GM12878 (cell line): Measurements from ENCODE around the gene MT1X. TPM values are rescaled to one million over a fixed set of nuclear protein-coding genes. Genes with fewer than 3 reads are reported as not detected.

Experiments used
- ATAC-seq: fragments of 200-7000 bp; cut with Tn5 transposase; 3 replicates; pipeline ENCODE4 v1.9.1; 2020; ENCODE audit warnings: mild to moderate bottlenecking, moderate library complexity
- BruUV-seq: library from RNA; stranded (reverse); fragments of 400-500 nt; replicated peaks from 2 replicates; lab custom pipeline; 2021; lab: Mats Ljungman, UMichigan
- CTCF ChIA-PET: fragments of 300-600 bp; sonication (Branson Sonifier 250); formaldehyde crosslinking; extraction: SDS; loops from one replicate; lab custom pipeline; 2021; ENCODE audit warnings: inconsistent platforms; lab: Yijun Ruan, JAX
- POLR2A ChIA-PET: fragments of 350-600 bp; formaldehyde crosslinking; extraction: SDS; loops from one replicate; lab custom pipeline; 2021; ENCODE audit warnings: inconsistent platforms; lab: Charles Lee
- RAD21 ChIA-PET: fragments of 300-600 bp; sonication (Branson Sonifier 250); formaldehyde crosslinking; loops from one replicate; lab custom pipeline; 2023; ENCODE audit warnings: antibody characterized with exemption; ENCODE audit not compliant: unreplicated experiment; lab: Charles Lee
- SMC1A ChIA-PET: fragments of 300-600 bp; sonication (Branson Sonifier 250); formaldehyde crosslinking; loops from one replicate; lab custom pipeline; 2023; ENCODE audit not compliant: unreplicated experiment, uncharacterized antibody; lab: Charles Lee
- DNase-seq: peaks from one replicate; pipeline ENCODE4 v3.0.0-alpha.2; 2011; ENCODE audit warnings: low read depth, low spot score
- FAIRE-seq: peaks from 3 replicates; lab custom pipeline; 2011; peaks lifted over from hg19 to GRCh38; lab: Jason Lieb, UNC
- H2AFZ ChIP-seq: 2 replicates; pipeline ENCODE4 v1.6.0; 2011; ENCODE audit warnings: low read depth, low read length, control low read depth; ENCODE audit not compliant: control insufficient read depth
- H3K27ac ChIP-seq: 2 replicates; pipeline ENCODE4 v1.5.1; 2011; ENCODE audit warnings: control low read depth; ENCODE audit not compliant: control insufficient read depth, insufficient read depth
- H3K27me3 ChIP-seq, 2 experiments: replicated peaks in 1 of 2; 2 replicates each; pipeline versions ENCODE4 v1.6.0 to v1.6.1; 2011; ENCODE audit warnings: low read length in 1 of 2; ENCODE audit not compliant: control insufficient read depth in 2 of 2, insufficient read depth in 2 of 2
- H3K36me3 ChIP-seq, 2 experiments: 2 replicates each; pipeline ENCODE4 v1.5.1; 2011; ENCODE audit warnings: low read length in 1 of 2; ENCODE audit not compliant: control insufficient read depth in 2 of 2, insufficient read depth in 2 of 2
- H3K4me1 ChIP-seq: 2 replicates; pipeline ENCODE4 v1.6.1; 2011; ENCODE audit warnings: mild to moderate bottlenecking, low read length, moderate library complexity, mixed read lengths; ENCODE audit not compliant: control insufficient read depth, insufficient read depth
- H3K4me2 ChIP-seq: 2 replicates; pipeline ENCODE4 v1.6.0; 2011; ENCODE audit warnings: control low read depth; ENCODE audit not compliant: control insufficient read depth, insufficient read depth
- H3K4me3 ChIP-seq: fragments of 200-600 bp; sonication (generic); 2 replicates; pipeline ENCODE4 v1.5.1; 2016
- H3K79me2 ChIP-seq: 2 replicates; pipeline ENCODE4 v1.6.0; 2011; ENCODE audit warnings: low read length; ENCODE audit not compliant: control insufficient read depth, insufficient read depth
- H3K9ac ChIP-seq: 2 replicates; pipeline ENCODE4 v1.8.0; 2011; ENCODE audit warnings: low read length, control low read depth, mixed read lengths; ENCODE audit not compliant: control insufficient read depth, insufficient read depth
- H3K9me3 ChIP-seq: replicated peaks from 3 replicates; pipeline ENCODE4 v1.5.1; 2011; ENCODE audit warnings: mild to moderate bottlenecking, low read length; ENCODE audit not compliant: control insufficient read depth, insufficient read depth
- H4K20me1 ChIP-seq: 2 replicates; pipeline ENCODE4 v1.6.0; 2011; ENCODE audit not compliant: control insufficient read depth, insufficient read depth
- CBFB ChIP-seq: IDR thresholded peaks from 2 replicates; pipeline ENCODE4 v1.6.1; 2016; ENCODE audit warnings: antibody characterized with exemption, low read depth
- FOS ChIP-seq: IDR thresholded peaks from 3 replicates; pipeline ENCODE4 v1.6.1; 2011; ENCODE audit warnings: borderline replicate concordance; ENCODE audit not compliant: insufficient read length; ENCODE audit errors: extremely low read depth
- FOXK2 ChIP-seq: fragments of 450-650 bp; IDR thresholded peaks from 2 replicates; pipeline ENCODE4 v1.6.1; 2017; ENCODE audit warnings: mild to moderate bottlenecking, moderate library complexity
- HDAC2 ChIP-seq: fragments of 200-600 bp; sonication (generic); IDR thresholded peaks from 2 replicates; pipeline ENCODE4 v1.6.1; 2017
- MAX ChIP-seq: IDR thresholded peaks from 2 replicates; pipeline ENCODE4 v1.6.1; 2012; ENCODE audit warnings: low read depth, low read length, improper control_type of control experiment
- MYB ChIP-seq: fragments of 150-350 bp; IDR thresholded peaks from 2 replicates; pipeline ENCODE4 v1.6.1; 2014; ENCODE audit warnings: mild to moderate bottlenecking, low read depth, low read length, borderline replicate concordance
- MYC ChIP-seq: IDR thresholded peaks from 2 replicates; pipeline ENCODE4 v1.6.1; 2011; ENCODE audit warnings: mild to moderate bottlenecking, low read length, moderate library complexity, inconsistent platforms; ENCODE audit not compliant: insufficient read depth, insufficient replicate concordance, insufficient read length, severe bottlenecking
- NFIC ChIP-seq: IDR thresholded peaks from 2 replicates; pipeline ENCODE4 v1.6.1; 2012; ENCODE audit warnings: low read depth, mild to moderate bottlenecking, inconsistent platforms, low read length, moderate library complexity
- PBX3 ChIP-seq: IDR thresholded peaks from 2 replicates; pipeline ENCODE4 v1.6.1; 2011; ENCODE audit warnings: mild to moderate bottlenecking, low read depth, low read length, moderate library complexity; ENCODE audit not compliant: insufficient replicate concordance
- PML ChIP-seq: IDR thresholded peaks from 2 replicates; pipeline ENCODE4 v1.6.1; 2012; ENCODE audit warnings: low read length, inconsistent platforms
- POLR2AphosphoS5 ChIP-seq: IDR thresholded peaks from 2 replicates; pipeline ENCODE4 v1.6.1; 2011; ENCODE audit warnings: mild to moderate bottlenecking, low read length, inconsistent platforms
- PRDM15 ChIP-seq: fragments of 450-650 bp; formaldehyde crosslinking; IDR thresholded peaks from 2 replicates; pipeline ENCODE4 v1.4.0; 2020; ENCODE audit warnings: mild to moderate bottlenecking, moderate library complexity
- SP1 ChIP-seq: IDR thresholded peaks from one replicate; pipeline ENCODE4 v1.6.1; 2011; ENCODE audit warnings: low read depth, low read length
- SREBF1 ChIP-seq: IDR thresholded peaks from 2 replicates; pipeline ENCODE4 v1.6.1; 2012; ENCODE audit warnings: mild to moderate bottlenecking, low read length
- ZBED1 ChIP-seq: IDR thresholded peaks from 2 replicates; pipeline ENCODE4 v1.6.1; 2016; ENCODE audit warnings: borderline replicate concordance
- ZNF687 ChIP-seq: fragments of 450-650 bp; IDR thresholded peaks from 2 replicates; pipeline ENCODE4 v1.6.1; 2017; ENCODE audit warnings: mild to moderate bottlenecking, moderate library complexity
- WGBS: methylation state at CpG from one replicate; pipeline ENCODE4 v1.1.6; 2016; ENCODE audit warnings: low lambda C conversion rate; ENCODE audit not compliant: insufficient replicate concordance, insufficient coverage; ENCODE audit errors: missing lambda C conversion rate; 5-methylcytosine and 5-hydroxymethylcytosine counted together
- in situ Hi-C: fragments of 300-500 bp; cut with MboI; formaldehyde crosslinking; loops from 9 replicates; pipeline ENCODE4 v1.14.3; 2018; ENCODE audit warnings: mixed read lengths
- intact Hi-C: fragments of 100-400 bp; cut with micrococcal nuclease; formaldehyde crosslinking; loops from one replicate; pipeline ENCODE4 v1.14.2; 2022; ENCODE audit not compliant: unreplicated experiment
- polyA plus RNA-seq, 11 experiments: library from polyadenylated mRNA; depleted of rRNA in 4 of 11; unstranded in 6 of 11; stranded (reverse) in 5 of 11; fragments of >200 nt; fragmentation: Nextera tagmentation in 4 of 11; fragmentation: Illumina TruSeq in 1 of 11; extraction: Ambion mirVana in 4 of 11; extraction: Trizol in 1 of 11; gene quantifications; 1 replicate in 1 of 11; 2 replicates in 10 of 11; pipeline versions ENCODE4 v1.2.1 to v1.2.3, GENCODE V29; 2011 to 2016; ENCODE audit warnings: inconsistent platforms in 2 of 11, missing spikeins in 2 of 11, low read depth in 1 of 11
- total RNA-seq, 4 experiments: library from RNA; depleted of rRNA in 3 of 4; stranded (reverse); fragments of >200 nt in 3 of 4; fragmentation: Illumina TruSeq in 1 of 4; extraction: Trizol in 1 of 4; gene quantifications; 2 replicates each; pipeline versions ENCODE4 v1.2.1 to v1.2.3, GENCODE V29; 2013 to 2021

Gene MT1X
- total and polyA plus RNA-seq, 10 of the 15 experiments (the other 5 are each of a cell fraction or from before 2014, with no cell fraction given) = 5.8 to 65.6 (median 15.4) TPM

- TF ChIP-seq POLR2AphosphoS5 (no peak), MYC (no peak), HDAC2 (no peak), ZBED1 (no peak)
Measured at GRCh38 chr16:56643833-56644232, 38.4 kb upstream of the MT1X start (continued).

- CTCF ChIA-PET = no interaction called here
- no peak overlapping the region for H2AFZ ChIP-seq
- SMC1A ChIA-PET = no interaction called here
- H3K27ac ChIP-seq = no peak overlapping the region
- RAD21 ChIA-PET = no interaction called here
- in situ Hi-C loops = no loop called here
- ATAC-seq (no peak), DNase-seq (no peak), FAIRE-seq (no peak)
- H3K27me3 ChIP-seq = peaks cover 5 to 25% of the 10 kb centered on the region in 2 experiments; a peak in 3 of 4 replicates
- 0% methylated on average over 1 of the region's 1 CpG for WGBS
- H3K9me3 ChIP-seq = no peaks in the 10 kb centered on the region
- H3K4me1 ChIP-seq = no peaks in the 10 kb centered on the region
- no peaks in the 10 kb centered on the region for H4K20me1 ChIP-seq
- H3K79me2 ChIP-seq = no peaks in the 10 kb centered on the region
- H3K4me3 ChIP-seq = no peak overlapping the region
- H3K9ac ChIP-seq = no peak overlapping the region
- H3K4me2 ChIP-seq = no peak overlapping the region
- POLR2A ChIA-PET = no interaction called here
- no peaks in the 10 kb centered on the region for H3K36me3 ChIP-seq
- BruUV-seq = no TSS peak
- intact Hi-C loops = no loop called here
- TF ChIP-seq FOXK2 (no peak), SP1 (no peak), PRDM15 (CRISPR knock-in tag) (no peak), PBX3 (no peak), FOS (no peak), SREBF1 (no peak), ZNF687 (no peak), PML (no peak), CBFB (no peak), MYB (no peak), NFIC (no peak), MAX (no peak)
Measured at GRCh38 chr16:56645311-56645710, 37.0 kb upstream of the MT1X start.
